ENCODE data around the gene CNIH3.
A peak's percentile ranks its signal among the peaks of the same experiment; 100 is the strongest.
"Not testable (repeated sequence)": the region's sequence is repeated elsewhere in the genome, so short reads cannot be mapped to it uniquely, and the experiment has no call there.

The CNIH3 gene

DNA sequence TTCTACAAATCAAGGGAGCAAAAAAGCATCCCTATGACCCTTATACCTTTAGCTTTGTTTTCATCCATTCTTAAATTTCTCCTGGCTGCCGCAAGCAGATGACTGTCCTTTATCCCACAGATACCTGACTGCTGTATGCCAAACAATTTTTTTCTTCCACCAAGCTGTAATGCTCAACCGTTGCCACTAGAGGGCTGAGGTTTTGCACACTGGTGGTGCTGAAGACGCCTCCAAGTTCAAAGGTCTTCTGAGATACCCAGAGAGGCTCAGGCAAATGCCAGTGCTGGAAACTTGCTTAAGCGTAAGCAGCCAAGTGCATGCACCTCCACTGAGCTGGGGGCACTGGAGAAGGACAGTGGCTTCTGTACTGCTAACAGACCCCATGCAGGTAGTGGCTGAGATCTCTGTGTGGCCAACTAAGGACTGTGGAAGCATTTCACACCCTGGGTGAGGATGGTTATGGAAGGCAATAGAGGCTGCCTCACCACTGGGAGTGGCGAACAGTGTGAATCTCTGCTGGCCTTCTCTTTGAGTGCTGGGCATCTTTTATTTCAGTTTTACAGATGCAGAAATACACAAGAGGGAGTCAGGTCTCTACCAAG, 28.5 kb downstream of the CNIH3 start:
- peak; percentile 48 to 53 for DNase-seq

DNA sequence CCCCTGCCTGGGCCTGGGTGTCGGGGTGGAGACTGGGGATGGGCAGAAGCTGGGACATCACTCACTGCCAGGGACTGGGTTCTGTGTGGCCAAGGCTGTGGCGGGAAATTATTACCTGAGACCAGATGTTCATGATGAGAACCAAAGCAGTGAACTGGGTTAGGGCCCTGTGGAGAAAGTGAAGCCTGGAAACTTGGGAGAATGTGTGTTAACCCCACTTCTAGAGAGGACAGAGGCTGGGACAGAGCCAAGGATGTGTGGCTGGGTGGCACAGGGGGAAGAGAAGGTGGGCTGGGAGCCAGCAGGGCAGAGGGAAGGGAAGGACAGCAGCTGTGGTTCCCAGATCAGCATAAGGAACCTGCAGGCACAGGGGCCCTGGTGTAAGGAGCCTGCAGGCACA, 31.3 kb downstream of the CNIH3 start:
- DNase-seq: no peak

DNA sequence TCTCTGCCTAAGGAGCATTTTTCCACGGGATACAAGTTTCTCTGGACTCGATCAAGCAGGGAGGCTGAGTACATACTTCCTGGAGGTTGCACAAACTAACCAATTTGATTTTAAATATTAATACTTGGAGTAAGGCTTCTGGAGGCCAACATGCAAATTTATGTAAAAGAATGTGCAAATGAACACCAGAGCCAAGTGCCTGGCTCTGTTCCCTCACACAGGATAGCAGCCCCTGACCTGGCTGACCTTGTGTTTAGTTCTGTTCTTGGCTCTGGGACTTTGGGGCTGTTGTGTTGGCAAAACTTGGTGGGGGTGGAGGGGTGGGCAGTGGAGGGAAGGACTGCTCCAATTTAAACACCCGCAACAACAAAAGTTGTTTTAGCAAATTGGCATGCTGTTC, 34.2 kb downstream of the CNIH3 start:
- DNase-seq: no peak

DNA sequence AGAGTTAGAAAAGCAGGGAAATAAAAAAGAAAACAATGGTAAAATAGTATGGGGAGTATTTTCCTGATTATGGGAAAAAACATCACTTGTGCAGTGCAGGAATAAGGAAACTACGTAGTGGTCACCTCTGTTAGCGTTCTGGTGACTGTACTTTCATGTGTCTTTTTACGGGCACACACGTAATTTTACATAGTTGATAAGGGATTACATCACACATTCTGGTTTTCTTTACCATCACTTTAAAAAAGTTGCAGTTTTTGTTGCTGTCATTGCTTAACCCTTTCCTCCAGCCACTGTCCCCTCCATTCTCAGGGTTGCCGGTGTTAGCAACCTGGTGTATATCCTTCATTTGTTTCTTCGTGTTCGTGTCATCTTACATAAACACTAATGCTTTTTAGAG, 35.1 kb downstream of the CNIH3 start:
- DNase-seq: no peak

DNA sequence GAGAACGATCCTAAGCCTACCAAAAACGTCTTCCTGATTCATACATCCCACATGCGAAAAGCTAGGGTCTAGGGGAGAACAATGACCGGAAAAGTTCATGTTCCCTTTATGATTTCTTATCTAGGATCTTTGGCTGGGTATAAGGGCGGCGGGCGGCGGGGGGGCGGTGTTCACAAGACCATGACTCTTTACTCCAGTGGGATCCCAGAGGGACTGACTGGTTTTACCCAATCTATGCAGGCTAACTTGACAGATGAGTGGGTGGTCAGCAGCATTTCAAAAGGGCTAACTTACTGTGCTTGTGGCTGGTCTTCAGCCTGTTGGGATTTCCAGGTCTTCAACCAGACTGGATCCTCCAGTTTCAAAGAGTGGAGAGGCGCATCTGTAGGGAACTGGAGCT, 40.3 kb downstream of the CNIH3 start:
- DNase-seq: no peak

DNA sequence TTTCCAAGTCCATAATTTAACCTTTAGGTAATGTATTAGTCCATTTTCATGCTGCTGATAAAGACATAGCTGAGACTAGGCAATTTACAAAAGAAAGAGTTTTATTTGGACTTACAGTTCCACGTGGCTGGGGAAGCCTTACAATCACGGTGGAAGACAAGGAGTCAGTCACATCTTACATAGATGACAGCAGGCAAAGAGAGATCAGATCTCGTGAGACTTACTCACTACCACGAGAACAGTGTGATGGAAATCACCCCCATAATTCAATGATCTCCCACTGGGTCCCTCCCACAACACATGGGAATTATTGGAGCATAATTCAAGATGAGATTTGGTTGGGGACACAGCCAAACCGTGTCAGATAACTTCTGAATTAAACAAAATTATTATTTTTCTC, 44.0 kb downstream of the CNIH3 start:
- DNase-seq: no peak

DNA sequence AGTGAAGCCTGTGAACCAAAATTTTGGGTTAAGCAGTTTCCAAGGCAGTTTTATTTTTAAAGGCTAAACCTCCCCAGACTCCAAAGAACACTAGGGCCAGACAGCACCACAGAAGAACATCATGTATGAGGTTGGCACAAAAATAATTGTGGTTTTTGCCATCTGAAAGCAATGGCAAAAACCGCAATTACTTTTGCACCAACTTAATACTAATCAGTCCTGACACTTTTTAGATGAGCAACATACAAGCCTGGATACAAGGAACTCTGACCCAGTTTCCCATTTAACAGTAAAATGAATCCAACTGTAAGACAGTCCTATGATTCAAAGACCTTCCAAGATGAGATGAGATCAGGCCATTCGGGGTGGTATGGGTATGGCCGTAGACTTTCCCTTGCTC, 46.8 kb downstream of the CNIH3 start:
- no peak for DNase-seq

DNA sequence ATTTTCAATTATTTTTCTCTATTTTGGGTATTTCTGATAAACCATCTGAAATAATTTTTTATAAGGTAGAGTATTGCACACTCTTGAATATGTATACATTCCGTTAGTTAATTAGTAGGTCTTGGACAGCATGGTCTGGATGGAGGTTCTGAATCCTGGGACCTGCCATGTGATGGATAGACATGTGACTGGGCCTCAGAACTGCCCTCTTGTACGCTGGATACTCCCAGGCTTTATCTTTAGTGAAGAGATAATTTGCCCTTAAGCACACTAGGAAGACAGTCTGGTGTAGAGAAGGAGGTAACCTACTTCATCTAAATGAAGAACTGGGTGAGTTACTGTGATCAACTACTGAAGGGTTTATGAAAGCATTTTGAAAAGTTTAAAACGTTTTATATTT, 48.9 kb downstream of the CNIH3 start:
- DNase-seq: no peak

DNA sequence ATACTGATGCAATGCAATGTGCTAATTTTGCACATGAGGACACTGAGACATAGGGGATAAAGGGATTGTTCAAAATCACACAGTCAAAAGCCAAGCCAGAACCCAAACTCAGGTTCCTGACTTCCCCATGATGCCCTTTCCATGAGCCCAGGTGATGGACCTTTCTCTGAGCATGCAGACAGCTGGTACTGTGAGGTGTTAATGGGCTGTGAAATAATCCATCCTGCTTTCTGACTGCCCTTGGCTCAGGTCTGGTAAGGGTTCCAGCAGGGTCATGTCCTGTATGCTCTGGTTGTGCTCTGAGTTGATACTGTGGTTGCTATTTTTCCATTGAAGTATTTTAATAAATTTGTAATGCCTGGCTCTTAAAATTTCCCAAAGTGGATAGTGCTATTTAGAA, 50.0 kb downstream of the CNIH3 start:
- DNase-seq: no peak

DNA sequence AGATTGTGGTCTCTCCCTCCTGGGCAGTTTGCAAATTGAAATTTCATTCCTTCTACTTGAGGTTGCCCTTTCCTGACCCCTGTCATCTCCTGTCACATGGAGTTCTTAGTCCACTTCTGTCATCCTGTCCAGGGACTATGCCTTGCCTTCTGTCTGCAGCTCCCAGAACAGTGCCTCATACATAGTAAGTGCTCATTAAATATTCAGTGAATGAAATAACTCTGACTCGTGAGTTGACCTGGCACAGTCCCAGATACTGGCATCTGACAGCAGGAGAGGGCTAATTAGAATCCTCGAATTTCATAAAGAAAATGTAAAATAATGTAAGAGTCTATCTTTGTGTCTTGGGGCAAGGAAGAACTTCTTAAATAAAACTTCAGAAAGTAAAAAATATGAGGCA, 50.8 kb downstream of the CNIH3 start:
- no peak for DNase-seq

DNA sequence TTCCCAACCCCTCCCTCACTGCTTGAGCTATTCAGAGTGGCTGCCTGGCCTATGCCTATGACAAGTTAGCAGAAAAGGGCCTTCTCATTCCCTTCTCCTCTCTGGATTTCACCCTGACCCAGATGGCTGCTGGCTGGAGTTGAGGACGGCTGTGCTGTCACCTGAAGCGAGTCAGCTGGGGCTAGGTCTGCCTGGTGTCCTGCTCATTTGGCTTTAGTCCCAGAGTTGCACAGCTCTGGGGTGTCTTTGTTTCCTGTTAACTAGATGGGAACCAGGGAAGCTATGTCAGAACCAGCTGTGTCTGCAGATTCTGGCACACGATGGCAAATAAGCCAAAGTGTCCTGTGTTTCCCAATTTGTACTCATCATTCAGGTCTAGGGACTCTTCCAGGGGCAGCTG, 52.9 kb downstream of the CNIH3 start:
- no peak for DNase-seq

DNA sequence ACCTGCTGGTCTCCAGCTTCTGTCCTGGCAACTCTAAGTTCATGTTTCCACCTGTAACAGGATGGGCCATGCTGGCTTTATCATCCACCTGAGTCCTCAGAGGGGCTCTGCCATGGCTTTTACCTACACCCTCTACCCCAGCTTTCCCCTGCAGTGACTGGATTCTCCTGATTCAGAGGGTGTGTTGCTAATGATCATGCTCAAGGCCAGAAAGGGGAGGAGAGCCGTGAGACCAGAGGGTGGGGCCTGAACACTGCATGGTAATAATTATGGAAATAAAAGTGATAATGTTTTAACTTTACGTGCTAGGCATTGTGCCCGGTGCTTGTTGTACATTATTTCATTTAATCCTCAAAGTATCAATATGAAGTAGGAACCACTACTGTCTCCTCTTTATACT, 53.3 kb downstream of the CNIH3 start:
- no peak for DNase-seq

DNA sequence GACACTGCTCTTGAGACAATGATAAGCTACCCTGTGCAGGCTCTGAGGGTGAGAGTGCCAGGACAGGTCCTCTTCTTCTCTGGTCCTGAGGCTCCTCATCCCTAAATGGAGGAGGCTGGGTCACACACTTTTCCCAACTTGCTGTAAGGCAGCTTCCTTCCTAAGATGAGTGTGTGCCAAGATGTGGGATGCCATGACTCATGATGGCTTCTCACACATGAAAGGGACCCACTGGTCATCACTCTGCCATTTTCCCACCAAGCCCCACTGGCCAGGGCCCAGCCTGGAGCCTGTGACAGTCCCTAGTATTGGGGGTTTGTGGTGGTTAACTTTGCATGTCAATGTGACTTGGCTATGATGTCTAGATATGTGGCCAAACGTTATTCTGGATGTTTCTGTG, 54.4 kb downstream of the CNIH3 start:
- DNase-seq: no peak

DNA sequence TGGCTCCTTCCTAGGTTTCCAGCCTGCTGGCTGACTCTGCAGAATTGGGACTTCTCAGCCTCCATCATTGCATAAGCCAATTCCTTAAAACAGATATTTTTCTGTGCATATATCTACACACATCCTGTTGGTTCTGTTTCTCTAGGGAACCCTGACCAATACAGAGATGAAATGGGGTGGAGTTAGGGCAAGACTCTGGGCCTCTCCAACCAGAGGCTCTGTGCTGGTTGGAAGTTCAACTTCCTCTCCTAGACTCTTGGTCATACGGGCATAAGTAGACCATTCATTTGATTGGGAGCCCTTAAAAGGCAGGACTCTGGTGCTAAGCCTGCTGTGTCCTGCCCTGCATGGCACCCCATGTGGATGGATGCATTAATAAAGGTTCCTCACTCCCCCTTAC, 55.0 kb downstream of the CNIH3 start:
- no peak for DNase-seq

DNA sequence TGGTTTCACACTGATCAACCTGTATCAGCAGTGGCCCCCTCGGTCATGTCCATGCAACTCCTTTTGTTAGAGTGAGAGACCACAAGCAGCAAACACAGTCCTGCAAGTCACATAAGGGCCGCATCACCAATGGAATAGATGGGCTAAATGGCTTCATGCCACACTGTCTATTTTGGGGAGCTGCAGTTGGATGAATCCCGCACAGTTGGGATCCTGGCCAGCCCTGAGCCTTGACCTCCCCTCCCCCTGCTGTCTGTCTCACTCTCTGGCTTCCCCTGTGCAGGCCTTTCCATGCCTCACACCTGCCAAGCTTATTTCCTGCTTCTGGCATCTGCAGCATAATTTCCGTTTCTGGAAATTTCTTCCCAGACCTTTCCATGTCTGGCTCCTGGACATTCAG, 57.0 kb downstream of the CNIH3 start:
- no peak for DNase-seq

DNA sequence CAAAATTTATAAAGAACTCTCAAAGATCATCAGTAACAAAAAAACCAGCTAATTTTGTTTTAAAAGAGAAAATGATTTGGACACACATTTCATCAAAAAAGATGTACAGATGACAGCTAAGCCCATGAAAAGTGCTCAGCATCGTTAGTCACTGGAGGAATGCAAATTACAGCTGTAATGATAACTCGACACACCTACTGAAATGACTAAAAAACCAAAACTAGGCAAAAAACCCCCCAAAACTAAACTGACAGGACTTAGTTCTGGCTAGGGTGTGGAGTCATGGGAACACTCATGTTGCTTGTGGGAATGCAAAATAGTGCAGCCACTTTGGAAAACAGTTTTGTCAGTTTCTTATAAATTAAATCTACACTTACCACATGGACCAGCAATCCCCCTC, 59.5 kb downstream of the CNIH3 start:
- no peak for DNase-seq

DNA sequence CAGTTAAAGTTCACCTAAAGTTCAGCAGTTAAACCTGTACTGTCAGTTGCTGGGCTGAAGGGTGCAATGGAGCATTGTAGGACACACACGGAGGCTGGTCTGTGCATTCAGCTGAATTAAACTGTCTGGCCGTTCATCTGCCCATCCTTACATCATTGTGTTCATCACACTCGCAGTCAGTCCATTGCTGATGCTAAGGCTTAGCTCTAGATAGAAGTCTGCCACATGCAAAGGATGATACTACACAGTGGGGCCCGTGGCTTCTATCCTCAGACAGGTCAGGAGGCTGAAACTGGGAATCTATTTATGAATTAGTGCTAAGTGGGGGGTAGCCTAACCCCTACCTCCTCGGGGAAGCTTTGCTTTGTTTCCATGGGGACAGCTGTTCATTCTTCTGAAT, 60.4 kb downstream of the CNIH3 start:
- no peak for DNase-seq

DNA sequence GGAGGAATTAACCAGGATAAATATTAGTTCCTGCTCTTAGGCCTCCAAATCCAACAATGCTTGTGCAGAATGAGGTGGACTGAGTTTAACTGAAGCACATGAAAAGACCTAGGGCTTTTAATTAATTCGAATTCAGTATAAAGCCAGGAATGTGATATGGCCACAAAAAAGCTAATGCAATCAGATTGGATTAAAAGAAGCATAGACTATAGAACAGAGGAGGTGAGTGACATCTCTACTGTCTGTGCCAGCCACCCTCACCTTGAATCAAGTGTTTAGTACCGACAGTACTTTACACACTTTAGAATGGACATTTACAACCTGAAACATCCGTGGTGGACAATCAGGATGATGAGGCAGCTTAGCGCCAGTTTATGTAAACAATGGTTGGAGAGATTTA, 62.1 kb downstream of the CNIH3 start:
- DNase-seq: no peak

DNA sequence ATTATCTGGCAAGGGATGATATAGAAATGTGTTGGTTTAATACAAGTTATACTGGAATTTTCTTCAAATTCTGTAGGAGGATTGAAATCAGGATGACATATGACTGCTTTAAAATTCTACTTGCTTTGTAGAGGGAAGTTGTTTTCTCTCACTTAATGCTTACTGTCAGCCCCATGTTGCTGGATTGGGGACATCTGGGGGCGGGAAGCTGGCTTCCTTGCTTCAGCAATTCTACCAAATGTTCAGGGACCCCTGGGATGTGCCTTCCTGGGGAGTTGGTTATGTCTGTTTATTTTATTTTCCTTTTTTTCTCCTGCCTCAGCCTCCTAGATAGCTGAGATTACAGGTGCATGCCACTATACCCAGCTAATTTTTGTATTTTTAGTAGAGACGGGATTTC, 63.5 kb downstream of the CNIH3 start:
- no peak for DNase-seq

DNA sequence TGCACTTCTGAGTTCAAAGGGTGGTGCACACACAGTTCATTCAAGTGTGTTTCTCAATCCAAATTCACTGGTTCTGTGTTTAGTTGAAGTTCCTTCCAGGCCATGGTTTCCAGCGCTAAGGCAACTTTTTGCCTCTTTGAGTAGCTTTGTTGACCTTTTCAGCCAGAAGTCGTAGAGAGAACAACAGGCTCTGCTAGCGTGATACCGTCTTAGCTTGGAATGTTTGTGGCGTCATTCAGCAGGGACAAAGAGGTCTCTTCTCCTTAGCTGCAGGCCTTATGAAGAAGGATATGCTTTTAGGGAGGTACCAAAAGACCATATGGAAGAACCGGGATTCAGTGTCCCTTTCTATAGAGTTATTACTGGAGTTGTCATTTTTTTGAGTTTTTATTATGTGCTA, 65.7 kb downstream of the CNIH3 start:
- no peak for DNase-seq

DNA sequence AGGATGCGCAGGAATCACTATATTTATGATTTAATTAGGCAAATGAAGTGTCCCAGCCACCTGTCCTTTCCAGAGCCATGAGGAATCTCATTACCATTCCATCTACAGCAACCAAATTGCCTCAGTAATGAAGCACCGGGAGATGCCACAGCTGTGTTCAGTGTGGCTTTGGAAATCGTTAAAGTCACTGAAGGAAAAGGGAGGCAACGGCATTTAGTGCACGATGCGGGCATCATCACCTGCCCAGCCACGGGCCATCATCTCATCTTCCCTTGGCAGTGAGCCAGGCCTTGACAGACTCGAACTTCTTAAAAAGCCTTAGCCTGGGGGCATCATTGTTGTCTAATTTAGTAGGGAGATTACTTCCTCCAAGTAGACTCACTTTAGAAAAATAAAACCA, 67.8 kb downstream of the CNIH3 start:
- no peak for DNase-seq

DNA sequence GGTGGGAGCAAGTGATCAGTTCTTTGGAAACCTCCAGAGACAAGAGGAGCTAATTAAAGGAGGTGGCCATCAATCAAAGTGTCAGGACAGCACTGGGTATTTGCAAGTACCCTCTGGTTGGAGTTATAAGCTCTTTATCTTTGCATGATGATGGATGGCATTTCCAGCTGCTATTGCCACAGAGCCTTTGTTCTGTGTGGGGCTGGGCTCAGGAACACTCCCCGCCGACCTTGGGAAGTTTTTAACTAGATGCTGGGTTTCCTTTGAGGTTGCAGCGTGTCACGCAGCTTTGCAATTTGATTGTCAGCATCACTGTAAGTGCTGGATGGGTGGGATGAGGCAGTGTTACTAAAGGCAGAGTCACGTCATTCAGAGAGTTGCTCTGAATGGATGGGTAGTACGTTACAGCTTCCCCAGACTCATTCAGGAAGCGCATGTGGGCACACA, 68.9 kb downstream of the CNIH3 start:
- DNase-seq: no peak

DNA sequence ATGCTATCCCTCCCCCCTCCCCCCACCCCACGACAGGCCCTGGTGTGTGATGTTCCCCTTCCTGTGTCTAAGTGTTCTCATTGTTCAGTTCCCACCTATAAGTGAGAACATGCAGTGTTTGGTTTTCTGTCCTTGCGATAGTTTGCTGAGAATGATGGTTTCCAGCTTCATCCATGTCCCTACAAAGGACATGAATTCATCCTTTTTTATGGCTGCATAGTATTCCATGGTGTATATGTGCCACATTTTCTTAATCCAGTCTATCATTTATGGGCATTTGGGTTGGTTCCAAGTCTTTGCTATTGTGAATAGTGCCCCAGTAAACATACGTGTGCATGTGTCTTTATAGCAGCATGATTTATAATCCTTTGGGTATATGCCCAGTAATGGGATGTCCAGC, 70.0 kb downstream of the CNIH3 start:
- not testable (repeated sequence) for DNase-seq

DNA sequence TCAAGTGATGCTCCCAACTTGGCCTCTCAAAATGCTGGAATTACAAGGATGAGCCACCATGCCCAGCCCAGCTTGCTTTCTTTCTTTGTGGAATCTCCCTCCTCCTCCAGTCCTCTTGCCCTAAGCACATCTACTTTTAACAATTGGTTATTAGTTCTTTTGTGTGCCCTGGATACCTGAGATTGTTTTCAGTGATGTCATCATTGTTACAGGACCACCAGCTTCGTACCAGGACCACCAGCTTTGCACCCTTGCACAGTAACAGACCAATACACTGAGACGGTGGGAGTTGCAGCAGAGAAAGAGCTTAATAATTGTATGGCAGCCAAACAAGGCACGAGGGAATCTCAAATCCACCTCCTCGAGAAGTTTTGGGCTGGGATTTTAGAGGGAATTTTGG, 71.3 kb downstream of the CNIH3 start:
- DNase-seq: no peak

DNA sequence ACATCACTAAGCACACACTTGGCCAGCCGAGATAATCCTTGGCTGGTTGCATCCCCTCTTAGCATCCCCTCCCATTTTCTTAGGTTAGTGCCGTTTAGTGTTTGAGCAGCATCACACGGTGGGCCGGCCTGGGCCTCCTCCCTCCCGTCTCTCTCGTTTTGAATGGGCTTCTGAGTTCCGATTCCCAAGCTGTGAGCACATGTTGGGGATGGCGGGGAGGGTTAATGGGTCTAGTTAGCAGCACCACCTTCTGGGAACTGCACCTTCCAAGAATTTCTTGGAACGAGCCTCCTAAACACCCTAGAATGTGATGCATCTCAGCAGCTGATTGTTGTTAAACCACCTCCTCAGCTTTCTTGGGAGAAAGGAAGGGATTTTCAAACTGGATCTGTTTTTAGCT, 73.3 kb downstream of the CNIH3 start:
- DNase-seq: no peak

DNA sequence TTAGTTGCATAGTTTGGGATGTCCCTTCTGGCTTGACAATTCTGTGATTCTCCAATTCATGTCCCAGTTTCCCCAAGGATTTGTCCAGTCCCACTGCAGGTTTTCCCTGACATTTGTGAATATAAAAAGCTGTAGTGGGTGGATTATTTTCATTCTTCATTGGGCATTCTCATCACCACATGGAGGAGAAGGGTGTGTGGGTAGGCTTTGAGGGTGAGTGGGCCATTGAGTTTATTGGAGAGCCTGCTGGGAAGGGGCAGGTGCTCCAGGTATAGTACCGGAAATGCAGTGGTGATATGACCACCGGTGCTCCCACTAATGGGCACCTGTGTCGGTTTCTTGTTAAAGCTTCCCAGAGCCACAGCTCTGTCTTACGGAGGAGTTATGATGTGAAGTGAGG, 74.5 kb downstream of the CNIH3 start:
- no peak for DNase-seq

Measured in stimulated activated CD4-positive, alpha-beta T cell treated with anti-CD3 and anti-CD28 coated beads, Interleukin-2, amount 100 ng/mL, for 48 hours (primary cell).